Osteoblast (primary cell): ENCODE measurements around the gene GSS. TPM values are rescaled to one million over a fixed set of nuclear protein-coding genes. Genes with fewer than 3 reads are reported as not detected.

Source experiments
- DNase-seq: peaks from one replicate; pipeline ENCODE4 v3.0.0; 2011; ENCODE audit warnings: low spot score, mixed read lengths; ENCODE audit not compliant: insufficient read length; ENCODE audit errors: missing footprints
- H2AFZ ChIP-seq: 2 replicates; pipeline ENCODE4 v1.6.0; 2011; ENCODE audit warnings: mild to moderate bottlenecking, low read length
- H3K27ac ChIP-seq: 2 replicates; pipeline ENCODE4 v1.5.1; 2011; ENCODE audit warnings: mild to moderate bottlenecking, low read depth, low read length, moderate library complexity
- H3K27me3 ChIP-seq: 2 replicates; pipeline ENCODE4 v1.6.0; 2012; ENCODE audit warnings: mild to moderate bottlenecking, control low read depth, inconsistent platforms, low read length, moderate library complexity; ENCODE audit not compliant: insufficient read depth
- H3K36me3 ChIP-seq: 2 replicates; pipeline ENCODE4 v1.5.1; 2011; ENCODE audit warnings: mild to moderate bottlenecking, low read length, control low read depth, moderate library complexity; ENCODE audit not compliant: insufficient read depth
- H3K4me1 ChIP-seq: 2 replicates; pipeline ENCODE4 v1.5.1; 2011; ENCODE audit warnings: mild to moderate bottlenecking, low read length, control low read depth, moderate library complexity; ENCODE audit not compliant: insufficient read depth
- H3K4me2 ChIP-seq: 2 replicates; pipeline ENCODE4 v1.6.0; 2011; ENCODE audit warnings: mild to moderate bottlenecking, low read length; ENCODE audit not compliant: insufficient read depth
- H3K4me3 ChIP-seq: fragments of 200-600 bp; sonication (generic); 3 replicates; pipeline ENCODE4 v1.5.1; 2012; ENCODE audit warnings: mild to moderate bottlenecking, low read length, inconsistent platforms; ENCODE audit not compliant: insufficient read depth
- H3K79me2 ChIP-seq: 2 replicates; pipeline ENCODE4 v1.6.0; 2012; ENCODE audit warnings: mild to moderate bottlenecking, low read length, control low read depth, inconsistent platforms; ENCODE audit not compliant: insufficient read depth
- H3K9me3 ChIP-seq: 2 replicates; pipeline ENCODE4 v1.5.1; 2011; ENCODE audit warnings: low read depth, low read length, control low read depth
- H4K20me1 ChIP-seq: 2 replicates; pipeline ENCODE4 v1.6.0; 2012; ENCODE audit warnings: mild to moderate bottlenecking, low read length, control low read depth; ENCODE audit not compliant: insufficient read depth
- CTCF ChIP-seq: IDR thresholded peaks from 2 replicates; pipeline ENCODE4 v1.5.1; 2011; ENCODE audit warnings: mild to moderate bottlenecking, low read depth, low read length, moderate library complexity; ENCODE audit errors: extremely low read depth
- total RNA-seq: library from RNA; depleted of rRNA; stranded (reverse); fragments of >200 nt; gene quantifications from 2 replicates; pipeline ENCODE4 v1.2.3, GENCODE V29; 2012

GSS gene
- total RNA-seq, 1 donor, result 54.6 TPM

- Histone ChIP-seq H3K4me1 (no peaks in the 10 kb centered on the region), H3K27ac (no peak overlapping the region), H3K9me3 (no peaks in the 10 kb centered on the region), H3K27me3 (peaks cover 8% of the 10 kb centered on the region), H2AFZ (no peak overlapping the region), H3K79me2 (no peaks in the 10 kb centered on the region), H3K4me2 (no peak overlapping the region), H3K4me3 (no peak overlapping the region), H4K20me1 (no peaks in the 10 kb centered on the region), H3K36me3 (no peaks in the 10 kb centered on the region)
- no peak for TF ChIP-seq CTCF
- DNase-seq, result no peak
Observed at GRCh38 chr20:34970846-34971560, 15.4 kb upstream of the GSS start.

DNA sequence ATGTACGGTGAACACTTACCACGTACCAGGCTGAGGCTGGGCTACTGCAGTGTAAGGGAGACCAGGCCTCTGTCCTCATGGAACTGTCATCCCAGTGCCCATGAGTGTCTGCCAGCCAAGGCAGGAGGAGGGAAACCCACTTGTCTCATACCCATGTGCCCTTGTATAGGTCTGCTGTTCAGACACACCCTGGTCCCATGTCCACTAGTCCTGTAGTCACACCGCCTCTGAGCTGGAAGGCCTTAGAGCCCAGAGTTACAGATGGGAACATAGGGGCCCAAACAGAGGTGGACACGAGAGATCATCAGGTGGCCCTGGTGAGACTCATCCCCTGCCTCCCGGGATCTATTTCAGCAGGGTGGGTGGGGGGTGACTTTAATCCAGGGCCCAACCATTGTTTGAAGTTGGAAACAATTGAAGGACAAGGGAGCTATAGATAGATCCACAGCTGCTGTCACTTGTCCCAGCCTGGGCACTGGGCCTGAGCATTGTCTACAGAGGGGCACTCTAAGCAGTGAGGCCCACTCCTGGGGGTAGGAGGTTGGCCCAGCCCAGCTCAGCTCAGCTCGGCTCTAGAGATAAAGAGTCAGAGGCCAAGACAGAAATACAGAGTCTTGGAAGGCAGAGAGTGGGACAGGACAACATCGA is 14.7 kb upstream of the GSS start:
- TF ChIP-seq CTCF, result no peak
- Histone ChIP-seq H3K4me3 (no peak overlapping the region), H4K20me1 (no peaks in the 10 kb centered on the region), H3K36me3 (no peaks in the 10 kb centered on the region), H3K9me3 (no peaks in the 10 kb centered on the region), H3K79me2 (no peaks in the 10 kb centered on the region), H3K27ac (no peak overlapping the region), H3K4me1 (no peaks in the 10 kb centered on the region), H3K4me2 (no peak overlapping the region), H3K27me3 (peaks cover 8% of the 10 kb centered on the region), H2AFZ (no peak overlapping the region)
- peak; percentile 35 for DNase-seq

DNA sequence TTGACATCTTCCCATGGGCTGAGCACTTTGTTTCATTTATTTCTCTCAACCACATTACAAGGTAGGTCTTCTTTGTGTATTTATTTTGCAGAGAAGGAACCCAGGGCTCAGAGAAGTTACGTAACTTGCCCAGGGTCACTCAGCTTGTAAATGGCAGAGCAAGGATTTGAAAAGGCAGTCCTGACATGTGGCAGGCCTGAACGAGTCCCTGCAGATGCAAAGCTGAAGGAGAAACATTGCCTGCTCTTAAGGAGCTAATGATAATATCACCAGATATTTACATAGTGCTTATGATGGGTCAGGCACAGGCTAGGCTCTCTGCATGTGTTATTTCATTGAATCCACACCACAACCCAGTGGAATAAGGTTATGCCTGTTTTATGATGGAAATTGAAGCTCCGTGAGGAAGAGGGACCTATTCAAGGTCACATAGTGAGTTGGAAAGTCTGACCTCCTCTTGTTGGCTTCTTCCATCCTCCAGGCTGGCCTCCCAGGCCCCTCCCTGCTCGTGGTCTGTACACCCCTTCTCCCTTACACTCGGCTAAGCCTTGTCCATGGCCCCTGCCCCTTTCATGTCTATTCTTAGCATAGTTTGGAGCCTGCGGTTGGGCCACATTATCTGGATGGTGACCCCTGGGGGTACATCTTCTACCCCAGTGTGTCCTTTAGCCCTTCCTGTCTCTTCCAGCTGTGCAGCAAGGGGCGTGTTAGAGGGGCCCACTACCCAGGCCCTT is 12.6 kb upstream of the GSS start:
- no peak for TF ChIP-seq CTCF
- Histone ChIP-seq H3K79me2 (no peaks in the 10 kb centered on the region), H3K36me3 (no peaks in the 10 kb centered on the region), H4K20me1 (no peaks in the 10 kb centered on the region), H3K4me1 (no peaks in the 10 kb centered on the region), H3K27ac (no peak overlapping the region), H3K27me3 (peaks cover 4% of the 10 kb centered on the region), H2AFZ (no peak overlapping the region), H3K9me3 (no peaks in the 10 kb centered on the region), H3K4me3 (no peak overlapping the region), H3K4me2 (no peak overlapping the region)
- peak; percentile 18 for DNase-seq

DNA sequence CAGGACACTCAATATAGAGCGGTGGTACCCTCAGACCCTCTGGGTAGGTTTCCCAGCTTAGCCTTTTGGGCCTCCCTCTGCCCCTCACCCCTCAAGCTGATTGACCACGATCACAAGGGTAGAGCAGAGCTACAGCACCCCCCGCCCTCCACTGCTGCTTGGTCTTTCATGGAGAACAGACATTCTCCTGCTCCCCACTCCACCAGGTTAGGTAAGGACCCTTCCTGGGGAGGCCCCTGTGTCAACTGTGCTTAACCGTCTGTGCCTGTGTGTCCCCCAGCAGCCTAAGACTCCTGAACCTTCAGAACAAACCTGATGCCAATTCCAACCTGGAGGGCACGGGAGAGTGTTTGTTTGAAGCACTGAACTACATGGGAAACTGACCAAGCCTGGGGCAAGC is 11.8 kb upstream of the GSS start:
- TF ChIP-seq CTCF, result no peak
- Histone ChIP-seq H3K9me3 (no peaks in the 10 kb centered on the region), H4K20me1 (no peaks in the 10 kb centered on the region), H3K4me1 (no peaks in the 10 kb centered on the region), H3K79me2 (no peaks in the 10 kb centered on the region), H3K36me3 (no peaks in the 10 kb centered on the region), H3K27me3 (peaks cover 4% of the 10 kb centered on the region), H2AFZ (no peak overlapping the region), H3K27ac (no peak overlapping the region), H3K4me2 (no peak overlapping the region), H3K4me3 (no peak overlapping the region)
- no peak for DNase-seq
